ENCODE measurements around the gene BLM. TPM values are rescaled to one million over a fixed set of nuclear protein-coding genes. Genes with fewer than 3 reads are reported as not detected.

Gene BLM
- total and polyA plus RNA-seq, 2 of the 13 experiments (the other 11 are each of a cell fraction or from before 2014, with no cell fraction given) = 5.1 to 11.8 TPM

GRCh38 chr15:90677807-90678790, 39.0 kb upstream of the BLM start (continued):
- TF ChIP-seq ZBTB10 (CRISPR knock-in tag; IDR thresholded peaks at IDR 0.05; ENCODE audit: borderline replicate concordance) (no peak), ZBTB38 (CRISPR knock-in tag; IDR thresholded peaks at IDR 0.05) (no peak)

GRCh38 chr15:90679959-90680358, 37.2 kb upstream of the BLM start:
- Histone ChIP-seq H2AFZ (ENCODE audit: low read length) (no peak overlapping the region), H3K27ac (ENCODE audit: extremely low read length, insufficient read depth, low read length) (no peak overlapping the region), H3K4me3 (replicated peaks in 1 of 3; ENCODE audit: insufficient read depth in 1 of 3, low read depth in 2 of 3, low read length in 3 of 3) (no peak overlapping the region), H3K36me3 (replicated peaks in 1 of 2; ENCODE audit: control insufficient read depth in 1 of 2, insufficient read depth in 2 of 2, low read length in 2 of 2) (no peaks in the 10 kb centered on the region), H3K4me2 (ENCODE audit: low read depth, low read length) (no peak overlapping the region), H3K9ac (ENCODE audit: insufficient read depth, low read depth, low read length) (no peak overlapping the region), H3K4me1 (ENCODE audit: insufficient read depth, low read length) (no peaks in the 10 kb centered on the region), H4K20me1 (ENCODE audit: insufficient read depth, low read length) (no peaks in the 10 kb centered on the region), H3K27me3 (ENCODE audit: control insufficient read depth in 1 of 2, insufficient read depth in 2 of 2, low read length in 2 of 2) (no peaks in the 10 kb centered on the region; a peak in 1 of 5 replicates), H3K9me3 (ENCODE audit: low read length) (no peaks in the 10 kb centered on the region), H3K79me2 (ENCODE audit: insufficient read depth, low read length) (no peaks in the 10 kb centered on the region)
- FAIRE-seq = no peak
- DNase-seq (ENCODE audit: low spot score) = no peak
- intact Hi-C loops (cut with micrococcal nuclease; ENCODE audit: unreplicated experiment) = no loop called here
- TF ChIP-seq MED1 (CRISPR knock-in tag; IDR thresholded peaks at IDR 0.05) (no peak), GLI4 (CRISPR knock-in tag; IDR thresholded peaks at IDR 0.05; ENCODE audit: borderline replicate concordance) (no peak), HIVEP1 (CRISPR knock-in tag; IDR thresholded peaks at IDR 0.05) (no peak), SP5 (CRISPR knock-in tag; IDR thresholded peaks at IDR 0.05; ENCODE audit: borderline replicate concordance, low read depth) (no peak), HOXA7 (CRISPR knock-in tag; IDR thresholded peaks at IDR 0.05) (no peak)
- WGBS (ENCODE audit: low lambda C conversion rate) = 69% methylated on average over 3 of the region's 3 CpGs
- POLR2A ChIA-PET = no interaction called here
- ATAC-seq = no peak
- no TSS peak for BruUV-seq (replicated peaks)
- CTCF ChIA-PET (ENCODE audit: low intra/inter-chr PET ratio, low total read pairs) = no interaction called here
- in situ Hi-C loops (cut with HindIII; ENCODE audit: extremely low pct_ligation_motif_present, low pct_unique_long_range_greater_than_20kb) = no loop called here

Data from HepG2 (cell line).